Activated CD4-positive, alpha-beta T cell treated with anti-CD3 and anti-CD28 coated beads, Interleukin-2, amount 10 ng/mL, durations not matched to agents 7 days and 5 days (primary cell): Measurements from ENCODE around the gene ING5. TPM values are rescaled to one million over a fixed set of nuclear protein-coding genes. Genes with fewer than 3 reads are reported as not detected.
"Not testable (repeated sequence)": the region's sequence is repeated elsewhere in the genome, so short reads cannot be mapped to it uniquely, and the experiment has no call there.

ENCODE experiments used
- CTCF ChIA-PET: fragments of 350-600 bp; sonication (Branson Sonifier 250); formaldehyde crosslinking; loops from one replicate; lab custom pipeline; 2021; ENCODE audit warnings: antibody characterized with exemption; lab: Charles Lee
- POLR2A ChIA-PET: fragments of 350-600 bp; sonication (Branson Sonifier 250); formaldehyde crosslinking; loops from one replicate; lab custom pipeline; 2021; ENCODE audit warnings: antibody characterized with exemption; lab: Charles Lee
- DNase-seq: peaks from one replicate; pipeline ENCODE4 v3.0.0-alpha.2; 2020
- H3K27ac Mint-ChIP-seq: one replicate; pipeline ENCODE4 v1.8.0; 2021; ENCODE audit warnings: mild to moderate bottlenecking, moderate library complexity, mixed read lengths
- H3K27me3 Mint-ChIP-seq: one replicate; pipeline ENCODE4 v1.8.0; 2021; ENCODE audit warnings: mixed read lengths
- H3K36me3 Mint-ChIP-seq: one replicate; pipeline ENCODE4 v1.8.0; 2021; ENCODE audit warnings: low read depth, mixed read lengths
- H3K4me1 Mint-ChIP-seq: one replicate; pipeline ENCODE4 v1.8.0; 2021; ENCODE audit warnings: mixed read lengths
- H3K4me3 Mint-ChIP-seq: one replicate; pipeline ENCODE4 v1.8.0; 2021; ENCODE audit warnings: mild to moderate bottlenecking, moderate library complexity, mixed read lengths
- H3K9me3 Mint-ChIP-seq: one replicate; pipeline ENCODE4 v1.8.0; 2021; ENCODE audit warnings: mixed read lengths
- total RNA-seq, 2 experiments: library from RNA; stranded (reverse); gene quantifications; one replicate each; pipeline ENCODE4 v1.2.3, GENCODE V29; 2021

Gene ING5
- total RNA-seq, 2 experiments from 2014 or later, result 39.9 to 45.4 TPM

DNA sequence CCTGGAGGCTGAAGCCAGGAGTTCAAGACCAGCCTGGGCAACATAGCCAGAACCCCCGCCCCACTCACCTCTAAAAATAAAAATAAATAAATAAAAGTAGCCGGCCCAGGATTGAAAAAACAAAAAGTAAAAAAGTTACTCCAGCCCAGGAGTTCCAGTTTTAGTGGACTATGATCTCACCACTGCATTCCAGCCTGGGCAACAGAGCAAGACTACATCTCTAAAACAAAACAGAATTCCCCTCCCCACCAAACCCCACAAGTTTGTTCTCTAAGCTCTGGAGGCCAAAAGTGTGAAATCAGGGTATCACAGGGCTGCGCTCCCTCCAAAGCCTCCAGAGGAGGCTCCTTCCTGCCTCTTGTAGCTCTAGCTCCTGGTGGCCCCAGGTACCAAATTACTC, 34.3 kb downstream of the ING5 start:
- H3K27ac Mint-ChIP-seq, result peak overlapping the region; percentile 85
- H3K4me1 Mint-ChIP-seq, result peaks cover 58% of the 10 kb centered on the region
- H3K9me3 Mint-ChIP-seq, result no peaks in the 10 kb centered on the region
- POLR2A ChIA-PET, result no interaction called here
- CTCF ChIA-PET, result interaction anchor here (1.0 kb wide), 1 partner anchor 142 kb away, joined by 4 read pairs; no protein-coding TSS in a partner anchor
- H3K27me3 Mint-ChIP-seq, result no peaks in the 10 kb centered on the region
- H3K36me3 Mint-ChIP-seq, result peaks cover 5% of the 10 kb centered on the region
- no peak for DNase-seq
- H3K4me3 Mint-ChIP-seq, result peak overlapping the region; percentile 79

DNA sequence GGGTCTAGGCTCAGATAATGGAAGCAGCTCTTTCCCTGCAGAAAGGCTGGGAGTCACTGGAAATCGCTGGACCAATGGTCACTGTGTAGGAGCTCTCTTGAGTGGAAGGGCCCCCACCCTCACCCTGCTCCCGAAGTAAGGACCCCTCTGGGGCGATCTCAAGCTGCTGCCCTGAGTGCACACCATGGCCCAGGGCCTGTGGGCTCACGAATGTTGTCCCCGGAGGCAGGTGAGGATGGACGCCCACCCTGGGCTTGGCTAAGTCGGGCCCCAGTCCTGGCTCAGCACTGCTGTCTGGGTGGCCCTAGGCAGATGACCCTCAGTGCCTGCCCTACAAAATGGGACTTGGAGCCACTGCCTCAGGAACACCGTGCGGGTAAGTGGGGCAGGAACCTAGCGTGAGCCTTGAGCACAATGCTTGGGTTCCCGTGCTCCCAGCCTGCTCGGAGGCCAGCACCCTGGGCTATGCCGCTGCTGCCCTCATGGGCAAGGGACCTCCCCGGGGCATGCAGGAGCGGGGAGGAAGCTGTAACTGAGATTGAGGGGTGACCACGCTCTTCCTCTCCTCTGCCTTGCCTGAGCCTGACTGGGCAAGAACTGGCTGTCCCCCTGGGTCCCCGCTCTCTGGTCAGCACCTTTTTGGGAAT, 36.3 kb downstream of the ING5 start:
- Mint-ChIP-seq H3K27ac (no peak overlapping the region), H3K9me3 (no peaks in the 10 kb centered on the region), H3K27me3 (no peaks in the 10 kb centered on the region), H3K4me1 (peaks cover 50% of the 10 kb centered on the region), H3K4me3 (no peak overlapping the region), H3K36me3 (peaks cover 6% of the 10 kb centered on the region)
- DNase-seq, result no peak
- POLR2A ChIA-PET, result no interaction called here
- CTCF ChIA-PET, result interaction anchor here (0.8 kb wide), 1 partner anchor 72 kb away, joined by 4 read pairs; no protein-coding TSS in a partner anchor

DNA sequence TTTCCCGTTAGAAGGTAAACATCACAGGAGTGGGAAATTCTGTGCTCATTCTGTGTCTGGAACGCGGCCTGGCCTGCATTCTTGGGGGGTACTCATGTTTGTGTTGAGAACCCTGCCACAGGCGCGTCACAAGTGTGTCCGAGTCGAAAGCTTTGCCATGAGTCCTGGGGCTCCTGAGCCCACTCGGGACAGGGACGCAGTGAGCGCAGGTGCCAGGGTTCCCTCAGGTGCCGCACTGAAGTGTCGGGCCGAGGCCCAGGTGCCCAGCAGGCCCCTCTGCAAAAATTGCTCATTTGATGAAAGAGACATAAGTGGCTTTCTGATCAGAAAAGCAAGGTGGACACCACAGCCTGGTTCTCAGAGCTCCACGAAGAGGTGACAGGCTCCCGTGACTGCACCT, 37.3 kb downstream of the ING5 start:
- DNase-seq, result no peak
- Mint-ChIP-seq H3K36me3 (peaks cover 6% of the 10 kb centered on the region), H3K9me3 (no peaks in the 10 kb centered on the region), H3K27ac (no peak overlapping the region), H3K4me1 (peaks cover 42% of the 10 kb centered on the region), H3K27me3 (no peaks in the 10 kb centered on the region), H3K4me3 (no peak overlapping the region)
- POLR2A ChIA-PET, result no interaction called here
- CTCF ChIA-PET, result interaction anchor here (0.6 to 0.8 kb wide), 2 partner anchors 108 to 139 kb away, joined by 3 to 4 read pairs; no protein-coding TSS in a partner anchor

DNA sequence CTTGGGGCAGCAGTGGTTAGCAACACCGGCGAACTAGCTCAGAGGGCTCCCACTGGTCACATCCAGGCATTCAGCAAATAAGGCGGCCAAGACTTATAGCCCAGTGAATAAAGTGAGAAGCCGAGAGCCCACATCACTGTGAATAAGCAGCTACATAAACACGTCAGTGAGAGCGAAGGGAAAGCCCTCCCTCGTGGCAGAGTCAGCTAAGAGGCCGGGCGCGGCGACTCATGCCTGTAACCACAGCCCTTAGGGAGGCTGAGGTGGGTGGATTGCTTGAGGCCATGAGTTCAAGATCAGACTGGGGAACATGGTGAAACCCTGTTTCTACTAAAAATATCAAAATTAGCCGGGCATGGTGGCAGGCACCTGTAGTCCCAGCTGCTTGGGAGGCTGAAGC, 37.8 kb downstream of the ING5 start:
- Mint-ChIP-seq H3K9me3 (no peaks in the 10 kb centered on the region), H3K4me1 (peaks cover 42% of the 10 kb centered on the region), H3K4me3 (no peak overlapping the region), H3K27me3 (no peaks in the 10 kb centered on the region), H3K27ac (peak overlapping the region; percentile 31), H3K36me3 (peaks cover 6% of the 10 kb centered on the region)
- POLR2A ChIA-PET, result no interaction called here
- no peak for DNase-seq
- CTCF ChIA-PET, result interaction anchor here (0.6 to 1.6 kb wide), 3 partner anchors 20 to 139 kb away, joined by 3 to 5 read pairs (median 4); no protein-coding TSS in a partner anchor

DNA sequence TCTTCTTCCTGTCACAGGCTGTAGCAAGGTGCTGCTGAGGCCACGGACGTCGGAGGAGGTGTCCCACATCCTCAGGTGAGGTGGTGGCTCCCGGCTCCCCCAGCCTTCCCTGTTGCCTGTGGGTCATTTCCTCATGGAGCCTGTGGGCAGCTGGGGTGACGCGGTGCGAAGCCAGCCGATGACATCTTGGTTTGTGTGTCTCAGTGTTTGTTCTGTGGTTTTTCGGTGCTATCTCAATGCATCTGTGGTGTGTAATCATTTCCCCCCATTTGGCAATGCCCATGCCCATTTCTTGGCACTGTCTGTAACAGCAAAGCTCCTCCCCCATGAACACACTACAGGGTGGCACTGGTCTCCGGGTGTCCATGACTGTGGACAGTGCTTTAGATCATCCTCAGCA, 39.2 kb downstream of the ING5 start:
- Mint-ChIP-seq H3K4me3 (no peak overlapping the region), H3K9me3 (peaks cover 1% of the 10 kb centered on the region), H3K4me1 (peaks cover 38% of the 10 kb centered on the region), H3K27me3 (no peaks in the 10 kb centered on the region), H3K27ac (peak overlapping the region; percentile 36), H3K36me3 (peaks cover 17% of the 10 kb centered on the region)
- POLR2A ChIA-PET, result no interaction called here
- DNase-seq, result no peak
- CTCF ChIA-PET, result interaction anchor here (0.6 to 1.6 kb wide), 4 partner anchors 22 to 566 kb away, joined by 3 to 5 read pairs (median 3); partner anchors contain the start of gene RTP5

DNA sequence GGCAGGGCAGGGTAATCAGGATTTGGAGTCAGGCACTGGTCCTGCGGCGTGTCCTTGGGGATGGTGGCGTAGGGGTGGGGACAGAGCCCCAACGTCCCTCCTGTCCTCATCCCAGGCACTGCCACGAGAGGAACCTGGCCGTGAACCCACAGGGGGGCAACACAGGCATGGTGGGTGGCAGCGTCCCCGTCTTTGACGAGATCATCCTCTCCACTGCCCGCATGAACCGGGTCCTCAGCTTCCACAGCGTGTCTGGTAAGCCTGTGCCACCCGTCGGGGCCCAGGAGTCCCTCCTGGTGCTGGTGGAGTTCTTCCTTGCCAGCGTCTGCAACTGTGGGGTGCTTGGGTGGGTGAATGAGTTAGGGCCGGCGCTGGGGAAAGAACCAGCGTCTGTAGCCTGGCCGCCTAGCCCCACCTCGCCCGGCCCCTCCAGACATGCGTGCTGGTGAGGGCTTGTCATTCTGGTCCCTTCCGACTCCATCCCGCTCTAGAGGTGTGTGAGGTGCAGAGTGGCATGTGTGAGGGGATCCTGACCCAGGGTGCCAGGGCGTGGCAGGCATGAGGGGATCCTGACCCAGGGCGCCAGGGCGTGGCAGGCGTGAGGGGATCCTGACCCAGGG, 40.6 kb downstream of the ING5 start:
- DNase-seq, result no peak
- peaks cover 33% of the 10 kb centered on the region for H3K4me1 Mint-ChIP-seq
- H3K4me3 Mint-ChIP-seq, result no peak overlapping the region
- H3K27me3 Mint-ChIP-seq, result no peaks in the 10 kb centered on the region
- POLR2A ChIA-PET, result no interaction called here
- H3K36me3 Mint-ChIP-seq, result peaks cover 21% of the 10 kb centered on the region
- CTCF ChIA-PET, result no interaction called here
- peaks cover 4% of the 10 kb centered on the region for H3K9me3 Mint-ChIP-seq
- no peak overlapping the region for H3K27ac Mint-ChIP-seq

DNA sequence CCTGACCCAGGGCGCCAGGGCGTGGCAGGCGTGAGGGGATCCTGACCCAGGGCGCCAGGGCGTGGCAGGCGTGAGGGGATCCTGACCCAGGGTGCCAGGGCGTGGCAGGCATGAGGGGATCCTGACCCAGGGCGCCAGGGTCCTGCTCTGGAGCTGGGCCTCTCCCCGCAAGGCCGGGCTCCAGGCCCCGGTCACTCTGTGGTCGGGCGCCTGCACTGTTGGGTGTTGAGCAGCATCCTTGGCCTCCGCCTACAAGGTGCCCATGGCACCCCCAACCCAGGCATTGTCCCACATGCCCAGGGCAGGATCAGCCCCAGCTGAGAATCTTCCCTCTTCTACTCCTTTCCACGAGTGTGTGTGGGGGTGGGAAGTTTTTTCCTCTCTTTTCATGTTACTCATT, 41.2 kb downstream of the ING5 start:
- POLR2A ChIA-PET, H3K4me3 Mint-ChIP-seq, CTCF ChIA-PET, H3K9me3 Mint-ChIP-seq, H3K27me3 Mint-ChIP-seq, DNase-seq: not testable (repeated sequence)
- Mint-ChIP-seq H3K36me3 (peaks cover 18% of the 10 kb centered on the region), H3K4me1 (peaks cover 28% of the 10 kb centered on the region), H3K27ac (peak overlapping the region; percentile 41)

DNA sequence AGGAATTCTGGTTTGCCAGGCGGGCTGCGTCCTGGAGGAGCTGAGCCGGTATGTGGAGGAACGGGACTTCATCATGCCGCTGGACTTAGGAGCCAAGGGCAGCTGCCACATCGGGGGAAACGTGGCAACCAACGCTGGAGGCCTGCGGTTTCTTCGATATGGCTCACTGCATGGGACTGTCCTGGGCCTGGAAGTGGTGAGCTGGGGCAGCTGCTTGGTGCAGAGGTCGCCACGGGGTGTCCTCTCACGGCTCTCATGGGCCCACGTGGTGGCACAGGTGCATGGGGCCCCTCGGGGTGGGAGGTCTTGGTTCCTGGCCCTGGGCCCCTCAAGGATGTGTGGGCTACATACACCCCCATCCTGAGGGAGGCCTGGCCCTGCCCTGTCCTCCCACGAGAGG, 41.8 kb downstream of the ING5 start:
- CTCF ChIA-PET, result interaction anchor here (0.9 kb wide), 1 partner anchor 34 kb away, joined by 3 read pairs; no protein-coding TSS in a partner anchor
- POLR2A ChIA-PET, result no interaction called here

DNA sequence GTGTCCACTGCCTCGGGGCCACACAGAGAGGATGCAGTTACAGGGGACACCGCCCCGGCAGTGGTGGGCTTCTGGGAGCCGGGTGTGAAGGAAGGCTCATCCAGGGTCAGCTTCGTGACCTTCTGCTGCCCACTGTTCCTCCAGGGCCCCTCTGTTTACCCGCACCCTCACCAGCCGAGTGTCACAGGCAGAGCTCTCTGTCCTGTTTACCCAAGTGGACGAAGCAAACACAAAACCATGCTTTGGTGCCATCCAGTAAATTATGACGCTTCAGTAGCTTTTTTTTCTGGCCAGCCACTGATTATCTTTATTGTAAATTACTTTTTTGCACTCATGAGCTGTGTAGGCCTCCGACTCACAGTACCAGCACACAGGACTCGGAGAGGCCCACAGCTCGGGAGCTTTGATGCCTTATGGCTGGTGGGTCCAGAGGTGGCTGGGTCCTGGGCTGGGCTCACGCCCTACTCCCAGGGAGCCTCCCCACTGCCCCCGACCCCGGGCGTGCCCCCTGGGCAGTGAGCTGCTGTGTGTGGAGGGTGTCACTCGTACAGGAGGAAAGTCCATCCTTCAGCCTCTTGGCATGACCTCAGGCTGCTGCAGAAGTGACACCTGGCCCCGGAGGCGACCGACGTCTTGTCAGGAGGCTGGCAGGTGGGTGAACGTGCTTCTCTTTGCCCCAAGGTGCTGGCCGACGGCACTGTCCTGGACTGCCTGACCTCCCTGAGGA, 42.4 kb downstream of the ING5 start:
- Mint-ChIP-seq H3K27ac (no peak overlapping the region), H3K27me3 (no peaks in the 10 kb centered on the region), H3K4me1 (peaks cover 22% of the 10 kb centered on the region), H3K36me3 (peaks cover 23% of the 10 kb centered on the region), H3K4me3 (no peak overlapping the region), H3K9me3 (peaks cover 4% of the 10 kb centered on the region)
- ChIA-PET POLR2A (no interaction called here), CTCF (interaction anchor here (0.9 to 1.2 kb wide), 2 partner anchors 11 to 35 kb away, joined by 3 read pairs; no protein-coding TSS in a partner anchor)
- DNase-seq, result no peak

More for the DNA sequence above, 41.8 kb downstream of the ING5 start:
- Mint-ChIP-seq H3K4me1 (peaks cover 26% of the 10 kb centered on the region), H3K9me3 (peaks cover 4% of the 10 kb centered on the region), H3K4me3 (no peak overlapping the region), H3K27me3 (no peaks in the 10 kb centered on the region), H3K27ac (peak overlapping the region; percentile 41), H3K36me3 (peaks cover 18% of the 10 kb centered on the region)
- DNase-seq, result no peak

DNA sequence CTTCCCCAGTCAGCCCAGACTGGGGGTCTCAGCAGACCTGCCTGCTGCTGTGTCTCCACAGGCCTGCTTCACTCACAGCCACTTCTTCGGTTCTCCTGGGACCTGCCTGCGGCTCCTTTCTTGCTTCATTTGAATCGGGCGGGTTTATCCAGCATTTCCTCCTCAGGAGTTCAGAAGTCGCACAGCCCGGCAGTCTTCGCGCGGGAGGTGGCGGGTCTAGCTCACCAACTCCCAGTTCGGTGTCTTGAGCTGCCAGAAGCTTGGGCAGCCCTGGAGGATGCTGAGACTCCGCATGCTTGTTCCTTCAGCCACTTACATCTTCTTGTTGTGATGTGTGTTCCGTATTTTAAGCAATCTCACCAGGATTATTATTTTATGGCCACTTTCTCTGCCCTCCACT, 43.4 kb downstream of the ING5 start:
- peaks cover 27% of the 10 kb centered on the region for H3K36me3 Mint-ChIP-seq
- peaks cover 4% of the 10 kb centered on the region for H3K9me3 Mint-ChIP-seq
- no peak overlapping the region for H3K4me3 Mint-ChIP-seq
- no peak overlapping the region for H3K27ac Mint-ChIP-seq
- no peaks in the 10 kb centered on the region for H3K27me3 Mint-ChIP-seq
- POLR2A ChIA-PET, result no interaction called here
- no peak for DNase-seq
- CTCF ChIA-PET, result no interaction called here
- H3K4me1 Mint-ChIP-seq, result peaks cover 11% of the 10 kb centered on the region

DNA sequence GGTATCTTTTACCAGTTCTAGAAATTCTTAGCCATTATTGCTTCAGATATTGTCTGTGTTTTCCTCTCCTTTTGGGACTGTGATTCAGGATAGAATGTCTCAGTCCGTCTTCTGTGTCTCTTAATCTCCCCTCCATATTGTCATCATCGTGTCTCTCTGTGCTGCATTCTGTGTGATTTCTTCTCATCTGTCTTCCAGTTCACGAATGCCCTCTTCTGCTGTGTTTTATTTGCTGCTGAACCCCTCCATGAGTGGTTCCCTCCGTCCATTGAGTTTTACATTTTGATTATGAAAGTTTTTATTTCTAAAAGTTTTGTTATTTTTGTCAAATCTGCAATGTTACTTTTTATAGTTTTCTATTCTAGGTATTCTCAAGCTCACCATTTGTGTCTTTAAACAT, 44.2 kb downstream of the ING5 start:
- H3K4me3 Mint-ChIP-seq, result no peak overlapping the region
- peaks cover 27% of the 10 kb centered on the region for H3K36me3 Mint-ChIP-seq
- no peak for DNase-seq
- ChIA-PET CTCF (interaction anchor here (0.7 kb wide), 1 partner anchor 799 kb away, joined by 4 read pairs; no protein-coding TSS in a partner anchor), POLR2A (no interaction called here)
- peaks cover 4% of the 10 kb centered on the region for H3K9me3 Mint-ChIP-seq
- H3K27me3 Mint-ChIP-seq, result no peaks in the 10 kb centered on the region
- no peak overlapping the region for H3K27ac Mint-ChIP-seq
- peaks cover 5% of the 10 kb centered on the region for H3K4me1 Mint-ChIP-seq

DNA sequence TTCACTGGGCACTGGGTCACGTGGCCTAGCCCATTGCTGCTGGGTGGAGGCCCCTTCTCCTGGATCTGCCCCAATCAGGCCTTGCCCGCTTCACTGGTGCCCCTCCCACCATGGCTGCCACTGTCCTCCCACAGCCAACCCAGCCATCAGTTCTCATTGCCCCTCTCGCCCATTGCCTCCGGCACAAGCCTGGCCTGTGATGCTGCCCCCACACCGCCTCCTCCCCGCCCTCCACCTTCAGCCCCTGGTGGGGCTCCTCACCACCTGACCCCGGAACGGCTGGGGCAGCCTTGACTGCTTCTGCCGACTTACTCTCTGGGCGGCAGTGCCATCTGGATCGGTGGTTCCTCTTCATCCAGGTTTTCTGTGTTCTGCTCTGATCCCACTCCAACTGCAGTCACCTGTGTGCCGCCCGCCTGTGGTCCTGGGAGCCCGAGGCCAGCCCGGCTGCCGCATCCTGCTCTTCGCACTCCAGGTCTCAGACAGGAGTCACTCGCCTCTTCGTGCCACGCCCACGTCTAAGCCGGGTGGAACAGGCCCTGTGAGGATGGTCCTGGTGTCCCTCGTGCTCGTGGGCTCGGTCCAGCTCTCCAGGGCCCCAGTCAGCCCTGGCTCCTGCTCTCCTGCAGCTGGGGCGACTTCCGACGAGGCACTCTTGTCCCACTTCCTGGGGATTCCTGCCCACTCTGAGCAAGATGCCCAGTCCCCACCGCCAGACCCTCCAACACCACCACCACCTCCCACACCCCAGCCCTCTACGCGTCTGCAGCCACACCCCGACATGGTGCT, 46.8 kb downstream of the ING5 start:
- Mint-ChIP-seq H3K4me3 (no peak overlapping the region), H3K4me1 (no peaks in the 10 kb centered on the region), H3K36me3 (peaks cover 26% of the 10 kb centered on the region), H3K27ac (no peak overlapping the region), H3K9me3 (peaks cover 4% of the 10 kb centered on the region), H3K27me3 (no peaks in the 10 kb centered on the region)
- DNase-seq, result no peak
- POLR2A ChIA-PET, result no interaction called here
- CTCF ChIA-PET, result interaction anchor here (0.6 kb wide), 1 partner anchor 9 kb away, joined by 3 read pairs; no protein-coding TSS in a partner anchor
